GM12891 (cell line): ENCODE measurements around the gene MAGEB16. TPM values are rescaled to one million over a fixed set of nuclear protein-coding genes. Genes with fewer than 3 reads are reported as not detected.

ENCODE experiments used
- DNase-seq: peaks from one replicate; pipeline ENCODE4 v3.0.0; 2011; ENCODE audit warnings: low spot score; ENCODE audit not compliant: insufficient read length
- FAIRE-seq: peaks from 2 replicates; lab custom pipeline; 2011; peaks lifted over from hg19 to GRCh38; lab: Jason Lieb, UNC
- PAX5 ChIP-seq: IDR thresholded peaks from 2 replicates; pipeline ENCODE4 v1.6.1; 2011; ENCODE audit warnings: low read length, moderate library complexity, mild to moderate bottlenecking; ENCODE audit not compliant: insufficient read depth, severe bottlenecking
- POLR2A ChIP-seq: IDR thresholded peaks from 2 replicates; pipeline ENCODE4 v1.6.1; 2011; ENCODE audit warnings: low read depth, low read length, control low read depth
- POLR2AphosphoS5 ChIP-seq: IDR thresholded peaks from 2 replicates; pipeline ENCODE4 v1.6.1; 2011; ENCODE audit warnings: low read depth, low read length, control low read depth
- POU2F2 ChIP-seq: IDR thresholded peaks from 2 replicates; pipeline ENCODE4 v1.6.1; 2011; ENCODE audit warnings: low read depth, mild to moderate bottlenecking, control low read depth, low read length, moderate library complexity
- SPI1 ChIP-seq: IDR thresholded peaks from 2 replicates; pipeline ENCODE4 v1.6.1; 2011; ENCODE audit warnings: low read depth, low read length, control low read depth
- TAF1 ChIP-seq: IDR thresholded peaks from 2 replicates; pipeline ENCODE4 v1.6.1; 2011; ENCODE audit warnings: low read depth, low read length, control low read depth
- polyA plus RNA-seq: library from polyadenylated mRNA; unstranded; fragments of >200 nt; gene quantifications from one replicate; pipeline ENCODE4 v1.2.1, GENCODE V29; 2012; ENCODE audit warnings: low read depth, missing spikeins, inconsistent platforms; ENCODE audit not compliant: missing spikeins

The MAGEB16 gene
- not detected for polyA plus RNA-seq

GRCh38 chrX:35798042-35798441 lies at the start of gene MAGEB16:
Gene MAGEB16 (plus strand): TSS chrX:35798342. CDS start chrX:35802197, 3,855 bp downstream.
- no peak for TF ChIP-seq SPI1
- TF ChIP-seq POU2F2: no peak
- no peak for TF ChIP-seq POLR2A
- no peak for TF ChIP-seq POLR2AphosphoS5
- no peak for TF ChIP-seq TAF1
- TF ChIP-seq PAX5: no peak
- DNase-seq (no peak), FAIRE-seq (no peak)

GRCh38 chrX:35773958-35774564 lies 24.1 kb upstream of the MAGEB16 start:
- no peak for FAIRE-seq

GRCh38 chrX:35785075-35785474 lies 13.1 kb upstream of the MAGEB16 start:
- no peak for FAIRE-seq
- no peak for DNase-seq
- no peak for TF ChIP-seq POLR2A
- TF ChIP-seq POLR2AphosphoS5: no peak
- TF ChIP-seq TAF1: no peak
- no peak for TF ChIP-seq POU2F2
- no peak for TF ChIP-seq SPI1
- TF ChIP-seq PAX5: no peak

More at GRCh38 chrX:35773958-35774564, 24.1 kb upstream of the MAGEB16 start:
- DNase-seq: no peak
- no peak for TF ChIP-seq POLR2A
- TF ChIP-seq POLR2AphosphoS5: no peak
- TF ChIP-seq PAX5: no peak
- no peak for TF ChIP-seq TAF1
- TF ChIP-seq POU2F2: no peak
- no peak for TF ChIP-seq SPI1

GRCh38 chrX:35786271-35786670 lies 11.9 kb upstream of the MAGEB16 start:
- FAIRE-seq: no peak
- TF ChIP-seq POLR2A: no peak
- DNase-seq: no peak

GRCh38 chrX:35787867-35788266 lies 10.3 kb upstream of the MAGEB16 start:
- no peak for TF ChIP-seq TAF1
- TF ChIP-seq SPI1: no peak
- TF ChIP-seq PAX5: no peak
- no peak for TF ChIP-seq POLR2A
- TF ChIP-seq POU2F2: no peak
- no peak for TF ChIP-seq POLR2AphosphoS5
- no peak for FAIRE-seq
- no peak for DNase-seq

GRCh38 chrX:35800474-35800873 lies 2.3 kb downstream of the MAGEB16 start:
- no peak for TF ChIP-seq SPI1
- TF ChIP-seq POU2F2: no peak
- TF ChIP-seq POLR2A: no peak
- no peak for TF ChIP-seq PAX5
- TF ChIP-seq TAF1: no peak
- TF ChIP-seq POLR2AphosphoS5: no peak
- no peak for FAIRE-seq
- no peak for DNase-seq

GRCh38 chrX:35809781-35810180 lies 11.6 kb downstream of the MAGEB16 start:
- TF ChIP-seq SPI1: no peak
- no peak for TF ChIP-seq POLR2A
- TF ChIP-seq TAF1: no peak
- no peak for TF ChIP-seq PAX5
- TF ChIP-seq POU2F2: no peak
- no peak for TF ChIP-seq POLR2AphosphoS5
- DNase-seq (no peak), FAIRE-seq (no peak)

GRCh38 chrX:35819241-35819640 lies 21.1 kb downstream of the MAGEB16 start:
- TF ChIP-seq TAF1 (no peak), PAX5 (no peak), POLR2AphosphoS5 (no peak), POLR2A (no peak), POU2F2 (no peak), SPI1 (no peak)
- FAIRE-seq: no peak
- DNase-seq: no peak

GRCh38 chrX:35826503-35826902 lies 28.4 kb downstream of the MAGEB16 start:
- FAIRE-seq (no peak), DNase-seq (no peak)

GRCh38 chrX:35829501-35829900 lies 31.4 kb downstream of the MAGEB16 start:
- FAIRE-seq: no peak
- no peak for TF ChIP-seq POLR2AphosphoS5
- no peak for TF ChIP-seq TAF1
- TF ChIP-seq SPI1: no peak
- TF ChIP-seq POLR2A: no peak
- TF ChIP-seq POU2F2: no peak
- no peak for TF ChIP-seq PAX5

More at GRCh38 chrX:35826503-35826902, 28.4 kb downstream of the MAGEB16 start:
- TF ChIP-seq TAF1 (no peak), SPI1 (no peak), POLR2A (no peak), POLR2AphosphoS5 (no peak), PAX5 (no peak), POU2F2 (no peak)

More at GRCh38 chrX:35829501-35829900, 31.4 kb downstream of the MAGEB16 start:
- DNase-seq: no peak
